Common myeloid progenitor, CD34-positive (primary cell): ENCODE results near the gene PINK1.

ENCODE experiments used
- CTCF ChIA-PET: fragments of 350-600 bp; sonication (Branson Sonifier 250); formaldehyde crosslinking; loops from one replicate; lab custom pipeline; 2021; ENCODE audit warnings: antibody characterized with exemption; lab: Charles Lee
- POLR2A ChIA-PET: fragments of 350-600 bp; sonication (Branson Sonifier 250); formaldehyde crosslinking; loops from one replicate; lab custom pipeline; 2021; ENCODE audit warnings: antibody characterized with exemption; lab: Charles Lee
- DNase-seq, 3 donors: peaks; one replicate each; pipeline versions ENCODE4 v3.0.0 to v3.0.0-alpha.2; 2013
- H3K27ac ChIP-seq, 2 experiments: 1 replicate in 1 of 2; 2 replicates in 1 of 2; pipeline ENCODE4 v1.7.0; 2013; ENCODE audit warnings: inconsistent platforms in 2 of 2, low read length in 2 of 2, mild to moderate bottlenecking in 2 of 2, low read depth in 1 of 2, moderate library complexity in 1 of 2; ENCODE audit not compliant: severe bottlenecking in 2 of 2, insufficient read depth in 1 of 2, poor library complexity in 1 of 2
- H3K27me3 ChIP-seq, 5 experiments: replicated peaks in 2 of 5; 1 replicate in 3 of 5; 2 replicates in 2 of 5; pipeline versions ENCODE4 v1.6.1 to v1.7.0; 2013; ENCODE audit warnings: low read length in 4 of 5, mild to moderate bottlenecking in 2 of 5, moderate library complexity in 2 of 5, inconsistent platforms in 1 of 5; ENCODE audit not compliant: insufficient read depth in 5 of 5, control insufficient read depth in 4 of 5
- H3K36me3 ChIP-seq, 4 experiments: 1 replicate in 2 of 4; 2 replicates in 2 of 4; pipeline versions ENCODE4 v1.6.1 to v1.7.0; 2013; ENCODE audit warnings: low read length in 3 of 4, control low read depth in 1 of 4, mild to moderate bottlenecking in 1 of 4; ENCODE audit not compliant: control insufficient read depth in 4 of 4, insufficient read depth in 4 of 4
- H3K4me1 ChIP-seq, 4 experiments: 1 replicate in 3 of 4; 2 replicates in 1 of 4; pipeline versions ENCODE4 v1.6.1 to v1.7.1; 2013; ENCODE audit warnings: low read length in 3 of 4, mild to moderate bottlenecking in 3 of 4, control low read depth in 1 of 4, inconsistent platforms in 1 of 4, moderate library complexity in 1 of 4; ENCODE audit not compliant: control insufficient read depth in 4 of 4, insufficient read depth in 4 of 4; ENCODE audit errors: control extremely low read depth in 1 of 4
- H3K4me3 ChIP-seq, 7 experiments: 1 replicate in 4 of 7; 2 replicates in 3 of 7; pipeline versions ENCODE4 v1.5.1 to v1.7.0; 2013; ENCODE audit warnings: mild to moderate bottlenecking in 7 of 7, low read length in 6 of 7, moderate library complexity in 6 of 7, inconsistent platforms in 2 of 7, low read depth in 2 of 7, control low read depth in 1 of 7; ENCODE audit not compliant: insufficient read depth in 4 of 7, control insufficient read depth in 1 of 7; ENCODE audit errors: extremely low read depth in 1 of 7
- H3K9me3 ChIP-seq, 5 experiments: 1 replicate in 4 of 5; 2 replicates in 1 of 5; pipeline versions ENCODE4 v1.6.1 to v1.7.1; 2013; ENCODE audit warnings: low read length in 4 of 5, mild to moderate bottlenecking in 2 of 5, inconsistent platforms in 1 of 5, low read depth in 1 of 5, moderate library complexity in 1 of 5; ENCODE audit not compliant: control insufficient read depth in 4 of 5, insufficient read depth in 2 of 5; ENCODE audit errors: control extremely low read depth in 1 of 5
- WGBS: methylation state at CpG from one replicate; pipeline ENCODE4 v1.1.5; 2013; ENCODE audit not compliant: insufficient coverage; 5-methylcytosine and 5-hydroxymethylcytosine counted together

PINK1 gene

DNA sequence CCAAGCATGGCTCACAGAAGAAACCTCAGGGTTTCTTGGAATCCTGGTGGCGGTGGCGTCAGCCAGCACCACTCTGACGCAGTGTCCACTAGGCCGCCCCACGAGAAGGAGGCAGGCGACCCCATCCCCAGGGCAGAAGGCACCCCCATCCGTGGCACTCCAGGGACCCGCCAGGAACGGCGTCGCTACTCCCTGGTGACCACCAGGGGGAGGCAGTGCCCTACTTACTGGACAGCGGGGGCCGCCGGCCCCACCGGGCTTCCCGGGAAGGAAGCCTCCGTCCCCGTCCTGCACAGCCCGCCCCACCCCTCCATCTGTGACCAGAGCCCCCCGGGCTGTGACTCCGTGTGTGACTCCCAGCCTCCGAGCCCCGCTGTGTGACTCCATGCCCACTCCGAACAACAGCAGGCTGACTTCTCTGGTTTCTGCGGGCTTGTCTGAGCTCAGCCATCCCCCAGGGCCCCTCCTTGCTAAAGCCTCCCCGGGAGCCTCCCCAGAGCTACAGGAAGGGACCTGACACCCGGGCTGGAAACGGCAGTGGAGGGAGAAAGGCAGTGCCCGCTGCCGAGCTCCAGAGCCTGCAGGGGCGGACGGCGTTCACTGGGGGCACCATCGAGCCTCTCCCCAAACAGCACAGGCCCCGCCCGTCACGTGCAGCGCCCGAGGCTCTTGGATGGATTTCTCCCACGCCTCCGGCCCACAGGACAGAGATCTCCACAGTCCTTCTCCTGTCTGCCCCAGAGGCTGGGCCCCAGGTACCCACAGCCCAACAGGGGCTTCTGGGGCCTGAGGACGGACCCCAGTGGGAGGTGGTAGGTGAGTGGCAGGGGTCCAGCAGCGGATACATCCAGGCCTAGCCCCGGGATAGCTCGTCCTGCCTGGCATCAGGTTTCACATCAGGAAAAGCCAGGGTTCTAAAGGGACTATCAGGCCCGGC is 63.4 kb downstream of the PINK1 start:
- Histone ChIP-seq H3K4me1 (peaks cover 0 to 14% (median 7%) of the 10 kb centered on the region in 4 experiments), H3K27ac (peak overlapping the region in 1 of 2 experiments; percentile 58), H3K36me3 (no peaks in the 10 kb centered on the region), H3K4me3 (peak overlapping the region; percentile 38 to 85 (median 76)), H3K27me3 (no peaks in the 10 kb centered on the region), H3K9me3 (no peaks in the 10 kb centered on the region)
- POLR2A ChIA-PET, result no interaction called here
- CTCF ChIA-PET, result interaction anchor here (0.9 to 3.8 kb wide), 13 partner anchors 10 to 498 kb away, joined by 3 to 18 read pairs (median 5); partner anchors contain the start of gene KIF17
- DNase-seq, result peak; percentile 74 to 81 (median 78)
- 5% methylated on average over 44 of the region's 46 CpGs for WGBS

DNA sequence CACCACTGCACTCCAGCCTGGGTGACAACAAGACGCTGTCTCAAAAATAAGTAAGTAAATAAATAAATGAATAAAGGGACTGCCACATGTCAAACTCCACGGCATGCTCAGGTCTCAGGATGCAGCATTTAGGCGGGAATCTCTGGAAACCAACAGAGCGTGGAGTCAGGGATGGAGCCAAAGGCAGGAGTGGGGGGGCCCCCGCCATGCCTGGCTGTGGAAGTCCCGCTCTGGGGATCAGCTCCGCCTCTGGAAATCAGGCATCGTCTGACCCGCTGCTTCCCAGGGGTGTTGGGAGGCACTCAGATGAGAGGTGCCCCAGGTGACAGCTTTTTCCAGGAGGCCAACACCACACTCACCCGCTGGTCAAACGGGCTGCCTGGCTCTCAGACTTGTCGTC is 64.3 kb downstream of the PINK1 start:
- H3K9me3 ChIP-seq, result no peaks in the 10 kb centered on the region
- 90% methylated on average over 11 of the region's 12 CpGs for WGBS
- CTCF ChIA-PET, result interaction anchor here (1.1 to 3.8 kb wide), 9 partner anchors 11 to 40 kb away, joined by 3 to 18 read pairs (median 5); partner anchors contain the start of gene KIF17
- no peaks in the 10 kb centered on the region for H3K27me3 ChIP-seq
- no peaks in the 10 kb centered on the region for H3K36me3 ChIP-seq
- H3K4me3 ChIP-seq, result no peak overlapping the region
- no peak overlapping the region for H3K27ac ChIP-seq
- POLR2A ChIA-PET, result interaction anchor here (0.6 kb wide), 1 partner anchor 182 kb away, joined by 5 read pairs; no protein-coding TSS in a partner anchor
- H3K4me1 ChIP-seq, result peaks cover 0 to 14% (median 7%) of the 10 kb centered on the region in 4 experiments
- no peak for DNase-seq

DNA sequence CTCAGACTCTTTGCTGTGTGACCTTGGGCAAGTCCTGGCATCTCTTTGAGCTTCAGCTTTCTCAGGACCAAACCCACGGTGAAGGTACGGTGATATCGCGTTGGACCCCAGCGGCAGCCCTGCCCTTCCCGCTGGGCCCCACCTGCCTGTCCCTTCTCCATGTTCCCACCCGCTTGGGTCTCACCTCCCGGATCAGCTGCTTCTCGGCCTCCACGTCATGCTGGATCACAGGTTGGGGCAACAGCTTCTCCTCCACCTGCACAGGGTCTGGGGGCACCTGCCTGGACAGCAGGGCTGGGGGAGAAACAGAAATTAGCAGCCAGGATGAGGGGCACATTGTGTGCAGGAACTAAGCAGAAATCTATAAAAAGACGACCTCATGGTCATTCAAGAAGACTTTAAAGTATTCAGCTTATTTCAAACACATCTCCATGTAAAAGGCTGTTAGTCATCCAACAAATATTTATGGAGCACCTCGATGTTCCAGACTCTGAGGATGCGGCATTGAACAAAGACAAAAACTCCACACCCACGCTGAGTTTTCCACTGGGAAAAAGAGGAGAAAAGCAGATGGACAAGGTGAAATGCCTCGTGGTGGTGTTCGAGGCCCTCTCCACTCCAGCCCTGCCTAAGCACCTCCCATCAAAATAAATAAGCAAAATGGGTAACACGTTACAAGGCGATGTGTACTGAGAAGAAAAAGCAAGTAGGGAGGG is 65.1 kb downstream of the PINK1 start:
- Histone ChIP-seq H3K9me3 (no peaks in the 10 kb centered on the region), H3K4me1 (peaks cover 0 to 14% (median 7%) of the 10 kb centered on the region in 4 experiments), H3K27me3 (no peaks in the 10 kb centered on the region), H3K27ac (no peak overlapping the region), H3K4me3 (no peak overlapping the region), H3K36me3 (no peaks in the 10 kb centered on the region)
- CTCF ChIA-PET, result interaction anchor here (1.1 to 3.8 kb wide), 7 partner anchors 10 to 39 kb away, joined by 3 to 18 read pairs (median 5); partner anchors contain the start of gene KIF17
- POLR2A ChIA-PET, result interaction anchor here (0.6 kb wide), 1 partner anchor 183 kb away, joined by 5 read pairs; no protein-coding TSS in a partner anchor
- no peak for DNase-seq
- WGBS, result 92% methylated on average over 14 of the region's 18 CpGs

DNA sequence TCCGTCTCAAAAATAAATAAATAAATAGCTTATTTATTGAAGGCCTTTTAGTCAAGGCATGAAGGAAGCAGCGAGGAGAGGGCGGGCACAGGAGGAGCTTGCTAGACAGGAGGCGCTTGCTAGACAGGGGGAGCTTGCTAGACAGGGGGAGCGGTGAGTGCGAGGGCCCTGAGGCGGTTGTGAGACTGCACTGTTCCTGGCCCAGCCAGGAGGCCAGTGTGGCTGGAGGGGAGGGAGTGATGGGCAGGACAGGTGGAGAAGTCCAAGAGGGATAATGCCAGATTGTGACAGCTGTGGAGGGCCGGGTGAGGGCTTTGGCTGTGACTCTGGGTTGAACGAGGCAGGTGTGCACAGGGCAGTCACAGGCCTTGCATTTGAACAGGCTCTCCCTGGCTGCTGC is 66.3 kb downstream of the PINK1 start:
- CTCF ChIA-PET, result interaction anchor here (0.6 to 3.7 kb wide), 4 partner anchors 19 to 133 kb away, joined by 3 to 14 read pairs (median 5); partner anchors contain the start of gene KIF17
- DNase-seq, result no peak
- H3K4me1 ChIP-seq, result peaks cover 0 to 14% (median 7%) of the 10 kb centered on the region in 4 experiments

DNA sequence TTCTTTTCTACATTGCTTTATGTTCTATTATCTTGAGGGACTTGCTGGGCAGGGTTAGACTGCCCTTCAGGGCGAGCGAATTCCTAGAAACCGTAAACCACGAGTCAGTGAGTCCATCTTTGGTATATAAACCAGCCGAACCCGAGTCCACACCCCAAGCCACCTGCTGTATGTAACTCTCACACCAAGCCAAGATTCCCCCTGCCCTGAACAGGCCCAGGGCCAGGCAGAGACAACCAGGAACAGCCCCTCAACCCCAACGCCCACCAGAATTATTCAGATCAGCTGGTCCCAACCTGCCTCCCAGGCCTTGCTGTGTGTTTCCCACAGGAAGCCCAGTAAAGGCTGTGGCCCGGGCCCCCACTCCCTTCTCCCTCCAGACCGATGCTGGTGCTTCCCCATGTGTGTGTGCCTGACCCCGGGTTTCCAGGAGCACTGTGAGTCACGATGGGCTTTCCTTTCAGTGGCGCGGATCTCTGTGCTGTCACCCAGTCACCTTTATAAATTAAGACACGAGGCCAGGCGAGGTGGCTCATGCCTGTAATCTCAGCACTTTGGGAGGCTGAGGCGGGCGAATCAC is 67.5 kb downstream of the PINK1 start:
- H3K9me3 ChIP-seq, result no peaks in the 10 kb centered on the region
- ChIA-PET CTCF (interaction anchor here (2.6 kb wide), 1 partner anchor 23 kb away, joined by 7 read pairs; no protein-coding TSS in a partner anchor), POLR2A (no interaction called here)
- no peaks in the 10 kb centered on the region for H3K36me3 ChIP-seq
- H3K4me3 ChIP-seq, result no peak overlapping the region
- no peaks in the 10 kb centered on the region for H3K27me3 ChIP-seq
- H3K4me1 ChIP-seq, result peaks cover 0 to 14% (median 7%) of the 10 kb centered on the region in 4 experiments
- DNase-seq, result no peak
- 94% methylated on average over 16 of the region's 17 CpGs for WGBS
- no peak overlapping the region for H3K27ac ChIP-seq

More for the DNA sequence above, 66.3 kb downstream of the PINK1 start:
- Histone ChIP-seq H3K4me3 (no peak overlapping the region), H3K27ac (no peak overlapping the region), H3K9me3 (no peaks in the 10 kb centered on the region), H3K36me3 (no peaks in the 10 kb centered on the region), H3K27me3 (no peaks in the 10 kb centered on the region)
- WGBS, result 96% methylated on average over 8 of the region's 9 CpGs
- POLR2A ChIA-PET, result interaction anchor here (0.5 kb wide), 1 partner anchor 86 kb away, joined by 3 read pairs; no protein-coding TSS in a partner anchor
